Measurements from ENCODE around the gene KDM2A.

Gene KDM2A

GRCh38 chr11:67165623-67166022, 46.6 kb downstream of the KDM2A start:
- TF ChIP-seq, protein P1, sequence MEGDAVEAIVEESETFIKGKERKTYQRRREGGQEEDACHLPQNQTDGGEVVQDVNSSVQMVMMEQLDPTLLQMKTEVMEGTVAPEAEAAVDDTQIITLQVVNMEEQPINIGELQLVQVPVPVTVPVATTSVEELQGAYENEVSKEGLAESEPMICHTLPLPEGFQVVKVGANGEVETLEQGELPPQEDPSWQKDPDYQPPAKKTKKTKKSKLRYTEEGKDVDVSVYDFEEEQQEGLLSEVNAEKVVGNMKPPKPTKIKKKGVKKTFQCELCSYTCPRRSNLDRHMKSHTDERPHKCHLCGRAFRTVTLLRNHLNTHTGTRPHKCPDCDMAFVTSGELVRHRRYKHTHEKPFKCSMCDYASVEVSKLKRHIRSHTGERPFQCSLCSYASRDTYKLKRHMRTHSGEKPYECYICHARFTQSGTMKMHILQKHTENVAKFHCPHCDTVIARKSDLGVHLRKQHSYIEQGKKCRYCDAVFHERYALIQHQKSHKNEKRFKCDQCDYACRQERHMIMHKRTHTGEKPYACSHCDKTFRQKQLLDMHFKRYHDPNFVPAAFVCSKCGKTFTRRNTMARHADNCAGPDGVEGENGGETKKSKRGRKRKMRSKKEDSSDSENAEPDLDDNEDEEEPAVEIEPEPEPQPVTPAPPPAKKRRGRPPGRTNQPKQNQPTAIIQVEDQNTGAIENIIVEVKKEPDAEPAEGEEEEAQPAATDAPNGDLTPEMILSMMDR (IDR thresholded peaks at IDR 0.05): no peak

GRCh38 chr11:67167091-67167490, 48.0 kb downstream of the KDM2A start:
- TF ChIP-seq, protein P1 (IDR thresholded peaks at IDR 0.05): no peak

DNA sequence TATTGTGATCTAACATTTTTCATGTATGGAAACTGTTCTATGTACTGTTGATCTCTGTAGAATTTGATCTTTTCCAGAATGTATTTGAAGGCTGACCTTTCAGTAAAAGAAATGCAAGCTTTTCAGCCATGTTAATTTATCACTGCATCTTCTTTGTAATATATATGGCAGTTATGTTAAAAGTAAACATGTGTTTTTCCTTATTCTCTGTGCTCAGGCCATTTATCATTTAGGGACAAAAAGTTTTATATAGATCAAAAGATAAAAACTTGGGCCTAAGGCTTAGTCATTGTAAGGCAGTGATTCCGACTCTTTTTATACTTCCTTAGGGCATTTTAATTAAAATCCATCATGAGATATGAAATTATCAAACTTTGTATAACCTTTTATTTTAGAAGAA, 48.7 kb downstream of the KDM2A start:
- TF ChIP-seq, protein P1 (IDR thresholded peaks at IDR 0.05): no peak

- TF ChIP-seq, protein P1 (IDR thresholded peaks at IDR 0.05): no peak
Observed at GRCh38 chr11:67174311-67174710, 55.2 kb downstream of the KDM2A start.

DNA sequence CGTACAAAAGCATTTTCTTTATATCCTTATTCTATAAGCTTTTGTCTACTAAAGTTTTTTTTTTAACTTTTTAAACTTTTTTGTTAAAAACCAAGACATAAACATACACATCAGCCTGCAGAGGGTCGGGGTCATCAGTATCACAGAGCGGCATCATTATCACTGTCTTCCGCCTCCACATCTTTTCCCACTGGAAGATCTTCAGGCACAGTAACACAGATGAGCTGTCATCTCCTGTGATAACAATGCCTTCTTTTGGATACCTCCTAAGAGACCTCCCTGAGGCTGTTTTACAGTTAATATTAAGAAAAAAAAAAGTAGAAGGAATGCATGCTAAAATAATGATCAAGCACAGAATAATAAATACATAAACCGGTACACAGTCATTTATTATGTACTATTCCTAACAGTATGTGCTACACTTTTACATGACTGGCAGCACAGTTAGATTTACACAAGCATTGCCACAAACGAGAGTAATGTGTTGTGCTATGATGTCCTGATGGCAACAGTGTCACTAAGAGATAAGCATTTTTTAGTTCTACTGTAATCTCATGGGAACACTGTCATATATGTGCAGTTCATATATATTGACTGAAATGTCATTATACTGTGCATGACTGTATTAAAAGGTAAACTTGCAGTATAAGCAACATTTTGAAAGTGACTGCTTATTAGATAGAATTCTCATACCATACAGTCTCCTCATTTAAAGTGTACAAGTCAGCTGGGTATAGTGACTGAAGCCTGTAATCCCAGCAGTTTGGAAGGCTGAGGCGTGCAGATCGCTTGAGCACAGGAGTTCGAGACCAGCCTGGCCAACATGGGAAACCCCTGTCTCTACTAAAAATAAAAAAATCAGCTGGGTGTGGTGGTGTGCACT, 58.6 kb downstream of the KDM2A start:
- TF ChIP-seq, protein P1 (IDR thresholded peaks at IDR 0.05): no peak

DNA sequence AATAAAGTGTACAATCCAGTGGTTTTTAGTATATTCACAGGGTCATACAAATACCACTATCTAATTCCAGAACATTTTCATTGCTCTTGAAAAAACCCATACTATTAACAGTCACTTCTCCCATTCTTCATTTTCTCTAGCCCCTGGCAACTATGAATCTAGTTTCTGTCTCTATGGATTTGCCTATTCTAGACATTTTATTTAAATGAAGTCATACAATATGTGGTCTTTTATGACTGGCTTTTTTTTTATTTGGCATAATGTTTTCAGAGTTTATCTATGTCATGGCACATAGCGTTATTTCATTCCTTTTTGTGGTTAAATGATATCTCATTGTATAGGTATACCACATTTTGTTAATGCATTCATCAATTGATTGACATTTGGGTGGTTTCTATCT, 59.4 kb downstream of the KDM2A start:
- TF ChIP-seq, protein P1 (IDR thresholded peaks at IDR 0.05): no peak

DNA sequence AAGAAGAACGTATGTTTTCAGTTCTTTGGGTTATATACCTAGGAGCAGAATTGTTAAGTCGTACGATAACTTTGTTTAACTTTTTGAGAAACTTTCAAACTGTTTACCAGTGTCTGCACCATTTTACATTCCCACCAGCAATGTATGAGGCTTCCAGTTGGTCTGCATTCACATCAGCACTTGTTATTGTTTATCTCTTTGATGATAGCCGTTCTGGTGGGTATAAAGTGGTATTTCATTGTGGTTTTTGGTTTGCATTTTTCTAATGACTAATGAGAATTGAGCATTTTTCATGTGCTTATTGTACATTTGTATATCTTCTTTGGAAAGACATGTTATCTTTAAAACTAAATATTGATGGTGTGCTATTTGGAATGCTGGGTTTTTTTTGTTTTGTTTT, 59.8 kb downstream of the KDM2A start:
- TF ChIP-seq, protein P1 (IDR thresholded peaks at IDR 0.05): no peak

All from LNCAP (cell line).